GM23338 (cell line): ENCODE results near the gene PECR. TPM values are rescaled to one million over a fixed set of nuclear protein-coding genes. Genes with fewer than 3 reads are reported as not detected.
A peak's percentile ranks its signal among the peaks of the same experiment; 100 is the strongest.

Source experiments
- ATAC-seq: fragments of 200-7000 bp; cut with Tn5 transposase; 3 replicates; pipeline ENCODE4 v1.9.1; 2020
- DNase-seq: peaks from one replicate; pipeline ENCODE4 v3.0.0-alpha.2; 2015; ENCODE audit warnings: low spot score
- H2AFZ ChIP-seq: fragments of 200-600 bp; sonication (generic); 2 replicates; pipeline ENCODE4 v1.8.0; 2016; ENCODE audit warnings: antibody characterized with exemption, mild to moderate bottlenecking, moderate library complexity
- H3F3A ChIP-seq: fragments of 200-600 bp; sonication (generic); replicated peaks from 2 replicates; pipeline ENCODE4 v1.8.0; 2017; ENCODE audit warnings: antibody characterized with exemption, mixed run types, low read depth
- H3K27ac ChIP-seq: fragments of 200-600 bp; sonication (generic); 2 replicates; pipeline ENCODE4 v1.6.1; 2016; ENCODE audit warnings: low read depth
- H3K27me3 ChIP-seq: fragments of 200-600 bp; sonication (generic); 2 replicates; pipeline ENCODE4 v1.8.0; 2016; ENCODE audit warnings: mild to moderate bottlenecking, mixed run types, moderate library complexity; ENCODE audit not compliant: insufficient read depth
- H3K36me3 ChIP-seq: fragments of 200-600 bp; sonication (generic); 2 replicates; pipeline ENCODE4 v1.8.0; 2016; ENCODE audit warnings: mild to moderate bottlenecking; ENCODE audit not compliant: insufficient read depth
- H3K4me1 ChIP-seq: fragments of 200-600 bp; sonication (generic); 2 replicates; pipeline ENCODE4 v1.8.0; 2016; ENCODE audit warnings: mild to moderate bottlenecking, moderate library complexity; ENCODE audit not compliant: insufficient read depth
- H3K4me2 ChIP-seq: fragments of 200-600 bp; sonication (generic); 2 replicates; pipeline ENCODE4 v1.7.1; 2017; ENCODE audit warnings: mixed run types
- H3K4me3 ChIP-seq: fragments of 200-600 bp; sonication (generic); 2 replicates; pipeline ENCODE4 v1.6.1; 2016; ENCODE audit warnings: mixed run types
- H3K79me2 ChIP-seq: fragments of 200-600 bp; sonication (generic); replicated peaks from 2 replicates; pipeline ENCODE4 v1.8.0; 2017; ENCODE audit warnings: mild to moderate bottlenecking; ENCODE audit not compliant: insufficient read depth
- H3K9me2 ChIP-seq: fragments of 200-600 bp; sonication (generic); 2 replicates; pipeline ENCODE4 v1.8.0; 2017; ENCODE audit not compliant: insufficient read depth
- H4K20me1 ChIP-seq: fragments of 200-600 bp; sonication (generic); replicated peaks from 2 replicates; pipeline ENCODE4 v1.8.0; 2017; ENCODE audit warnings: mild to moderate bottlenecking; ENCODE audit not compliant: insufficient read depth
- H3K27ac Mint-ChIP-seq: 2 replicates; pipeline ENCODE4 v1.8.0; 2020; ENCODE audit warnings: inconsistent platforms, mild to moderate bottlenecking, moderate library complexity, mixed read lengths
- H3K27me3 Mint-ChIP-seq: 3 replicates; pipeline ENCODE4 v1.8.0; 2022; ENCODE audit warnings: low read depth, mild to moderate bottlenecking, moderate library complexity, mixed read lengths, inconsistent platforms; ENCODE audit not compliant: insufficient read depth, poor library complexity
- H3K36me3 Mint-ChIP-seq: 3 replicates; pipeline ENCODE4 v1.8.0; 2021; ENCODE audit warnings: low read depth, mild to moderate bottlenecking, inconsistent platforms, moderate library complexity, mixed read lengths
- H3K4me1 Mint-ChIP-seq: 3 replicates; pipeline ENCODE4 v1.8.0; 2020; ENCODE audit warnings: mild to moderate bottlenecking, inconsistent platforms, mixed read lengths
- H3K4me3 Mint-ChIP-seq: 3 replicates; pipeline ENCODE4 v1.8.0; 2021; ENCODE audit warnings: moderate library complexity, mild to moderate bottlenecking, inconsistent platforms, mixed read lengths
- H3K9me3 Mint-ChIP-seq: 3 replicates; pipeline ENCODE4 v1.8.0; 2020; ENCODE audit warnings: moderate library complexity, mild to moderate bottlenecking, inconsistent platforms, mixed read lengths
- EZH2 ChIP-seq: fragments of 200-600 bp; sonication (generic); IDR thresholded peaks from one replicate; pipeline ENCODE4 v1.8.0; 2017; ENCODE audit warnings: antibody characterized with exemption, mild to moderate bottlenecking, low read depth; ENCODE audit not compliant: unreplicated experiment
- EZH2phosphoT487 ChIP-seq: fragments of 200-600 bp; sonication (generic); IDR thresholded peaks from one replicate; pipeline ENCODE4 v1.8.1; 2018; ENCODE audit warnings: antibody characterized with exemption; ENCODE audit not compliant: unreplicated experiment
- JUNB ChIP-seq: IDR thresholded peaks from one replicate; pipeline ENCODE4 v1.6.1; 2016; ENCODE audit warnings: antibody characterized with exemption; ENCODE audit not compliant: unreplicated experiment
- NANOG ChIP-seq: IDR thresholded peaks from 2 replicates; pipeline ENCODE4 v1.6.1; 2016; ENCODE audit warnings: antibody characterized with exemption, borderline replicate concordance
- REST ChIP-seq: IDR thresholded peaks from one replicate; pipeline ENCODE4 v1.6.1; 2018; ENCODE audit warnings: antibody characterized with exemption; ENCODE audit not compliant: unreplicated experiment
- STAT1 ChIP-seq: IDR thresholded peaks from one replicate; pipeline ENCODE4 v1.6.1; 2016; ENCODE audit warnings: antibody characterized with exemption; ENCODE audit not compliant: unreplicated experiment
- ZNF114 ChIP-seq: fragments of 250-450 bp; sonication (Bioruptor Pico); IDR thresholded peaks from 2 replicates; pipeline ENCODE4 v1.5.0; 2020; ENCODE audit warnings: mild to moderate bottlenecking, moderate library complexity
- ZNF331 ChIP-seq: fragments of 250-450 bp; sonication (Bioruptor Pico); IDR thresholded peaks from 2 replicates; pipeline ENCODE4 v1.5.0; 2020; ENCODE audit warnings: low read depth, mild to moderate bottlenecking, moderate library complexity
- polyA plus RNA-seq: library from polyadenylated mRNA; unstranded; fragments of >200 nt; fragmentation: Nextera tagmentation; extraction: Ambion mirVana; gene quantifications from 2 replicates; pipeline ENCODE4 v1.2.1, GENCODE V29; 2016
- total RNA-seq: library from RNA; depleted of rRNA; stranded (reverse); fragments of >200 nt; shearing (Covaris generic); gene quantifications from 2 replicates; pipeline ENCODE4 v1.2.3, GENCODE V29; 2014
- TF ChIP-seq, protein P1 (sequence below), 2 experiments: fragments of 200-600 bp in 1 of 2; sonication (generic) in 1 of 2; conservative IDR thresholded peaks; 2 replicates each; pipeline versions ENCODE4 v1.5.1 to v1.6.1; 2016 to 2017; ENCODE audit warnings: antibody characterized with exemption in 2 of 2, low read depth in 2 of 2, mild to moderate bottlenecking in 2 of 2, moderate library complexity in 1 of 2
- TF ChIP-seq, protein P2 (sequence below): fragments of 250-450 bp; sonication (Bioruptor Pico); IDR thresholded peaks from 2 replicates; pipeline ENCODE4 v1.5.0; 2020; ENCODE audit warnings: mild to moderate bottlenecking, moderate library complexity
- TF ChIP-seq, protein P3 (sequence below): IDR thresholded peaks from 2 replicates; pipeline ENCODE4 v1.6.1; 2016; ENCODE audit warnings: antibody characterized with exemption

Gene PECR
- total and polyA plus RNA-seq, 2 experiments from 2014 or later, result 12.1 to 15.5 TPM

- Histone ChIP-seq H3K36me3 (peaks cover 44% of the 10 kb centered on the region), H3K4me2 (peak overlapping the region; percentile 90), H3K4me1 (peaks cover 25% of the 10 kb centered on the region), H4K20me1 (no peaks in the 10 kb centered on the region; the same call in 1 of the 2 replicates), H3F3A (peaks cover 36% of the 10 kb centered on the region), H3K27me3 (no peaks in the 10 kb centered on the region), H3K79me2 (peaks cover 51% of the 10 kb centered on the region), H3K27ac (peak overlapping the region; percentile 89; the same call in 1 of the 2 replicates), H3K9me2 (no peaks in the 10 kb centered on the region), H2AFZ (no peak overlapping the region), H3K4me3 (peak overlapping the region; percentile 85; the same call in 1 of the 2 replicates)
- peaks cover 68% of the 10 kb centered on the region for H3K36me3 Mint-ChIP-seq
- no peak for DNase-seq
- no peak for ATAC-seq
- TF ChIP-seq, protein P1, sequence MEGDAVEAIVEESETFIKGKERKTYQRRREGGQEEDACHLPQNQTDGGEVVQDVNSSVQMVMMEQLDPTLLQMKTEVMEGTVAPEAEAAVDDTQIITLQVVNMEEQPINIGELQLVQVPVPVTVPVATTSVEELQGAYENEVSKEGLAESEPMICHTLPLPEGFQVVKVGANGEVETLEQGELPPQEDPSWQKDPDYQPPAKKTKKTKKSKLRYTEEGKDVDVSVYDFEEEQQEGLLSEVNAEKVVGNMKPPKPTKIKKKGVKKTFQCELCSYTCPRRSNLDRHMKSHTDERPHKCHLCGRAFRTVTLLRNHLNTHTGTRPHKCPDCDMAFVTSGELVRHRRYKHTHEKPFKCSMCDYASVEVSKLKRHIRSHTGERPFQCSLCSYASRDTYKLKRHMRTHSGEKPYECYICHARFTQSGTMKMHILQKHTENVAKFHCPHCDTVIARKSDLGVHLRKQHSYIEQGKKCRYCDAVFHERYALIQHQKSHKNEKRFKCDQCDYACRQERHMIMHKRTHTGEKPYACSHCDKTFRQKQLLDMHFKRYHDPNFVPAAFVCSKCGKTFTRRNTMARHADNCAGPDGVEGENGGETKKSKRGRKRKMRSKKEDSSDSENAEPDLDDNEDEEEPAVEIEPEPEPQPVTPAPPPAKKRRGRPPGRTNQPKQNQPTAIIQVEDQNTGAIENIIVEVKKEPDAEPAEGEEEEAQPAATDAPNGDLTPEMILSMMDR (conservative IDR thresholded peaks at IDR 0.05; ENCODE audit: low read depth in 2 of 2), result no peak
- TF ChIP-seq NANOG (no peak), JUNB (no peak), EZH2 (no peak), STAT1 (no peak), ZNF331 (no peak), REST (no peak), EZH2phosphoT487 (no peak), ZNF114 (CRISPR knock-in tag) (no peak)
- TF ChIP-seq, protein P2, sequence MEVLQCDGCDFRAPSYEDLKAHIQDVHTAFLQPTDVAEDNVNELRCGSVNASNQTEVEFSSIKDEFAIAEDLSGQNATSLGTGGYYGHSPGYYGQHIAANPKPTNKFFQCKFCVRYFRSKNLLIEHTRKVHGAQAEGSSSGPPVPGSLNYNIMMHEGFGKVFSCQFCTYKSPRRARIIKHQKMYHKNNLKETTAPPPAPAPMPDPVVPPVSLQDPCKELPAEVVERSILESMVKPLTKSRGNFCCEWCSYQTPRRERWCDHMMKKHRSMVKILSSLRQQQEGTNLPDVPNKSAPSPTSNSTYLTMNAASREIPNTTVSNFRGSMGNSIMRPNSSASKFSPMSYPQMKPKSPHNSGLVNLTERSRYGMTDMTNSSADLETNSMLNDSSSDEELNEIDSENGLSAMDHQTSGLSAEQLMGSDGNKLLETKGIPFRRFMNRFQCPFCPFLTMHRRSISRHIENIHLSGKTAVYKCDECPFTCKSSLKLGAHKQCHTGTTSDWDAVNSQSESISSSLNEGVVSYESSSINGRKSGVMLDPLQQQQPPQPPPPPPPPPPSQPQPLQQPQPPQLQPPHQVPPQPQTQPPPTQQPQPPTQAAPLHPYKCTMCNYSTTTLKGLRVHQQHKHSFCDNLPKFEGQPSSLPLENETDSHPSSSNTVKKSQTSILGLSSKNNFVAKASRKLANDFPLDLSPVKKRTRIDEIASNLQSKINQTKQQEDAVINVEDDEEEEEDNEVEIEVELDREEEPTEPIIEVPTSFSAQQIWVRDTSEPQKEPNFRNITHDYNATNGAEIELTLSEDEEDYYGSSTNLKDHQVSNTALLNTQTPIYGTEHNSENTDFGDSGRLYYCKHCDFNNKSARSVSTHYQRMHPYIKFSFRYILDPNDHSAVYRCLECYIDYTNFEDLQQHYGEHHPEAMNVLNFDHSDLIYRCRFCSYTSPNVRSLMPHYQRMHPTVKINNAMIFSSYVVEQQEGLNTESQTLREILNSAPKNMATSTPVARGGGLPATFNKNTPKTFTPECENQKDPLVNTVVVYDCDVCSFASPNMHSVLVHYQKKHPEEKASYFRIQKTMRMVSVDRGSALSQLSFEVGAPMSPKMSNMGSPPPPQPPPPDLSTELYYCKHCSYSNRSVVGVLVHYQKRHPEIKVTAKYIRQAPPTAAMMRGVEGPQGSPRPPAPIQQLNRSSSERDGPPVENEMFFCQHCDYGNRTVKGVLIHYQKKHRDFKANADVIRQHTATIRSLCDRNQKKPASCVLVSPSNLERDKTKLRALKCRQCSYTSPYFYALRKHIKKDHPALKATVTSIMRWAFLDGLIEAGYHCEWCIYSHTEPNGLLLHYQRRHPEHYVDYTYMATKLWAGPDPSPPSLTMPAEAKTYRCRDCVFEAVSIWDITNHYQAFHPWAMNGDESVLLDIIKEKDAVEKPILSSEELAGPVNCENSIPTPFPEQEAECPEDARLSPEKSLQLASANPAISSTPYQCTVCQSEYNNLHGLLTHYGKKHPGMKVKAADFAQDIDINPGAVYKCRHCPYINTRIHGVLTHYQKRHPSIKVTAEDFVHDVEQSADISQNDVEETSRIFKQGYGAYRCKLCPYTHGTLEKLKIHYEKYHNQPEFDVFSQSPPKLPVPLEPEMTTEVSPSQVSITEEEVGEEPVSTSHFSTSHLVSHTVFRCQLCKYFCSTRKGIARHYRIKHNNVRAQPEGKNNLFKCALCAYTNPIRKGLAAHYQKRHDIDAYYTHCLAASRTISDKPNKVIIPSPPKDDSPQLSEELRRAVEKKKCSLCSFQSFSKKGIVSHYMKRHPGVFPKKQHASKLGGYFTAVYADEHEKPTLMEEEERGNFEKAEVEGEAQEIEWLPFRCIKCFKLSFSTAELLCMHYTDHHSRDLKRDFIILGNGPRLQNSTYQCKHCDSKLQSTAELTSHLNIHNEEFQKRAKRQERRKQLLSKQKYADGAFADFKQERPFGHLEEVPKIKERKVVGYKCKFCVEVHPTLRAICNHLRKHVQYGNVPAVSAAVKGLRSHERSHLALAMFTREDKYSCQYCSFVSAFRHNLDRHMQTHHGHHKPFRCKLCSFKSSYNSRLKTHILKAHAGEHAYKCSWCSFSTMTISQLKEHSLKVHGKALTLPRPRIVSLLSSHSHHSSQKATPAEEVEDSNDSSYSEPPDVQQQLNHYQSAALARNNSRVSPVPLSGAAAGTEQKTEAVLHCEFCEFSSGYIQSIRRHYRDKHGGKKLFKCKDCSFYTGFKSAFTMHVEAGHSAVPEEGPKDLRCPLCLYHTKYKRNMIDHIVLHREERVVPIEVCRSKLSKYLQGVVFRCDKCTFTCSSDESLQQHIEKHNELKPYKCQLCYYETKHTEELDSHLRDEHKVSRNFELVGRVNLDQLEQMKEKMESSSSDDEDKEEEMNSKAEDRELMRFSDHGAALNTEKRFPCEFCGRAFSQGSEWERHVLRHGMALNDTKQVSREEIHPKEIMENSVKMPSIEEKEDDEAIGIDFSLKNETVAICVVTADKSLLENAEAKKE (CRISPR knock-in tag), result no peak
- TF ChIP-seq, protein P3, sequence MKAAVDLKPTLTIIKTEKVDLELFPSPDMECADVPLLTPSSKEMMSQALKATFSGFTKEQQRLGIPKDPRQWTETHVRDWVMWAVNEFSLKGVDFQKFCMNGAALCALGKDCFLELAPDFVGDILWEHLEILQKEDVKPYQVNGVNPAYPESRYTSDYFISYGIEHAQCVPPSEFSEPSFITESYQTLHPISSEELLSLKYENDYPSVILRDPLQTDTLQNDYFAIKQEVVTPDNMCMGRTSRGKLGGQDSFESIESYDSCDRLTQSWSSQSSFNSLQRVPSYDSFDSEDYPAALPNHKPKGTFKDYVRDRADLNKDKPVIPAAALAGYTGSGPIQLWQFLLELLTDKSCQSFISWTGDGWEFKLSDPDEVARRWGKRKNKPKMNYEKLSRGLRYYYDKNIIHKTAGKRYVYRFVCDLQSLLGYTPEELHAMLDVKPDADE, result no peak
- no peaks in the 10 kb centered on the region; the same call in 2 of the 3 replicates for H3K9me3 Mint-ChIP-seq
- peak overlapping the region; percentile 100 for H3K27ac Mint-ChIP-seq
- H3K4me3 Mint-ChIP-seq, result peak overlapping the region; percentile 100
- peaks cover 20% of the 10 kb centered on the region for H3K27me3 Mint-ChIP-seq
- H3K4me1 Mint-ChIP-seq, result peaks cover 58% of the 10 kb centered on the region
Observed at GRCh38 chr2:216111122-216111521, 29.5 kb upstream of the PECR start.
